Midbrain (tissue), 1 donor: ENCODE measurements around the gene FAIM.
"Not testable (repeated sequence)": the region's sequence is repeated elsewhere in the genome, so short reads cannot be mapped to it uniquely, and the experiment has no call there.

Experiments
- DNase-seq: peaks from one replicate; lab custom pipeline; 2025; lab: John Stamatoyannopoulos, UW

Gene FAIM, protein sequence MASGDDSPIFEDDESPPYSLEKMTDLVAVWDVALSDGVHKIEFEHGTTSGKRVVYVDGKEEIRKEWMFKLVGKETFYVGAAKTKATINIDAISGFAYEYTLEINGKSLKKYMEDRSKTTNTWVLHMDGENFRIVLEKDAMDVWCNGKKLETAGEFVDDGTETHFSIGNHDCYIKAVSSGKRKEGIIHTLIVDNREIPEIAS

DNA sequence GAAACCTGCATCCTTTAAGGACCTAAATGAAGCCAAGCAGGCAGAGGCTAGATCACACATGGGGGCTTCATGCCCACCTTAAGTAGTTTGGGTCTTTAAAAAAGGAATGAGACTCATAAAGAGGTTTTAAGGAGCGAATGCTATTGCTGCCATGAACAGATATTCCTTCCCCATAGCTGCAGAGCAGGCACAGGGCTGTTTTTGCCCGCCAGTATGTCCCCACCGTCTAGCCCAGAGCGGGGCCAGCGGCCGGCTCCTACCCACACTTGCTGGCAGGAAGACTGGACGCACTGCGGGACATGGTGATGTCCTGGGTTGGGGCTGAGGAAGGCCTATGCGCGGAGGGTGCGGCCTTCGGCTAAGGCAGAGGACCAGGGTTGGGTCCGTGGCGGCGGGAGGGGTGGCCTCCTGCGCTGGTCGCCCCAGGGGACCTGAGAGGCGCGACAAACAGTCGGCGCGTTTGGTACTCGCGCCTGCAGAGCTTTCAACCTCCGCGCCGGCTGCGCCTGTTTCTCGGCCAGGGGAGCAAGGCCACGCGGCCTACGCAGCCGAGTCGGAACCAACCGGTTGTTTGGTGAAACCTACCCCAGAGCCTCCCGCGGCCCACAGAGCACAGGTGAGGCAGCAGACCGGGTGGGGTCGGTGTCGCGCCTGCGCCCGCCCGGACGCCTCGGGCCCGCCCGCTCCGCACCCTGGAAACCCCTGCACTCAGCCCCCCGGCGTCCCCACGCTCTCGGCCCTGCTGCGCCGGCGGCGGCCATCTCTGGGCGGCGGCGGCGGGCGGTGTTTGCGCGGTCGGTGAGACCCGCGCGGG is at the start of gene FAIM:
Gene FAIM, plus strand, starts transcription at position 450 of the 814 bp plus-strand sequence. CDS start 10,956 bp downstream, outside the sequence.
- DNase-seq, result peak; percentile 56

DNA sequence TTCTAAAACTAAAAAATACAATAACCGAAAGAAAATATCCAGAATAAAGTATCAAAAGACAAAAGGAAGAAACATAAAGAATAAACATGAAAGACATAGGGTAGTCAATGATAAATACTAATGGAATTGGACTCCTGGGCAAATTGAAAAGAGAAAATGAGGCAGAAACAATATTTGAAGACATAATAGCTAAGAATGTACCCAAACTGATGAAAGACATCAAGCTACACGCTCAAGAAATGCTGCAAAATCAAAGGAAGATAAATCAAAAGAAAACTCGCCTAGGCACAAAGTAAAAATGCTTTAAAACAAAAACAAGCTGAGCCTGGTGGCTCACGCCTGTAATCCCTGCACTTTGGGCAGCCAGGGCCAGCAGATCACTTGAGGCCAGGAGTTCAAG is 49.4 kb upstream of the FAIM start:
- no peak for DNase-seq

DNA sequence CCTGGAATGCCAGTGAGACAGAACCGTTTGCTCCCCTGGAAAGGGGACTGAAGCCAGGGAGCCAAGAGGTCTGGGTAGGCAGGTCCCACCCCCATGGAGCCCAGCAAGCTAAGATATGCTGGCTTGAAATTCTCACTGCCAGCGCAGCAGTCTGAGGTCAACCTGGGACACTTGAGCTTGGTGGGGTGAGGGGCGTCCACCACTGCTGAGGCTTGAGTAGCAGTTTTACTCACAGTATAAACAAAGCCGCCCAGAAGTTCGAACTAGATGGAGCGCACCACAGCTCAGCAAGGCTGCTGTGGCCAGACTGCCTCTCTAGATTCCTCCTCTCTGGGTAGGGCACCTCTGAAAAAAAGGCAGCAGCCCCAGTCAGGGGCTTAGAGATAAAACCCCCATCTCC is 48.1 kb upstream of the FAIM start:
- DNase-seq, result no peak

DNA sequence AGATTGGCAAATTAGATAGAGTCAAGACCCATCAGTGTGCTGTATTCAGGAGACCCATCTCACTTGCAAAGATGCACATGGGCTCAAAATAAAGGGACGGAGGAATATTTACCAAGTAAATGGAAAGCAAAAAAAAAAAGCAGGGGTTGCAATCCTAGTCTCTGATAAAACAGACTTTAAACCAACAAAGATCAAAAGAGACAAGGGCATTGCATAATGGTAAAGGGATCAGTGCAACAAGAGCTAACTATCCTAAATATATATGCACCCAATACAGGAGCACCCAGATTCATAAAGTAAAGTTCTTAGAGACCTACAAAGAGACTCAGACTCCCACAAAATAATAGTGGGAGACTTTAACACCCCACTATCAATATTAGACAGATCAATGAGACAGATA is 45.7 kb upstream of the FAIM start:
- DNase-seq, result not testable (repeated sequence)

DNA sequence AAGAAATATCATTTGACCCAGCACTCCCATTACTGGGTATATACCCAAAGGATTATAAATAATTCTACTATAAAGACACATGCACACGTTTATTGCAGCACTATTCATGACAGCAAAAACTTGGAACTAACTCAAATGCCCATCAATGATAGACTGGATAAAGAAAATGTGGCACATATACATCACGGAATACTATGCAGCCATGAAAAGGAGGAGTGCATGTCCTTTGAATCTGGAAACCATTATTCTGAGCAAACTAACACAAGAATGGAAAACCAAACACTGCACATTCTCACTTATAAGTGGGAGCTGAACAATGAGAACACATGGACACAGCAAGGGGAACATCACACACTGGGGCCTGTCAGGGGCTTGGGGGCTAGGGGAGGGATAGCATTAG is 42.3 kb upstream of the FAIM start:
- DNase-seq, result not testable (repeated sequence)

DNA sequence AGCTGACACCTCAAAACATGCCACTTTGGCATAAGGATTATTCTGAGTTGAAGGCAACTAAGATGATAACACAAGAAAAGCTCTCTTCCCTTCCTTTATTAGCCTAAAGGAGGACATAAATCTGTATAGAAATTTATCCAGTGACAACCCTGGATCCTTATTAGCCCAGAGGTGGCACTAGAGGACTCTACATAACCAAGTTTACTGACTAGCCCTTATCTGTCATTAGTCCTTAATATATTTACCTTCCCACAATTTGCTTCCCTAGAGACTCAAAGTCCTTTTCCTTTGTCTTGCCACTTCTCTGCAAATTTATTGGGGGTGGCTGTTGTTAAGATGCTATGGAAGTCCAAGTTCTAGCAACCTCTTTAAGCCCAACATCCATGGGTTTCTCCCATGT is 41.2 kb upstream of the FAIM start:
- DNase-seq, result no peak

DNA sequence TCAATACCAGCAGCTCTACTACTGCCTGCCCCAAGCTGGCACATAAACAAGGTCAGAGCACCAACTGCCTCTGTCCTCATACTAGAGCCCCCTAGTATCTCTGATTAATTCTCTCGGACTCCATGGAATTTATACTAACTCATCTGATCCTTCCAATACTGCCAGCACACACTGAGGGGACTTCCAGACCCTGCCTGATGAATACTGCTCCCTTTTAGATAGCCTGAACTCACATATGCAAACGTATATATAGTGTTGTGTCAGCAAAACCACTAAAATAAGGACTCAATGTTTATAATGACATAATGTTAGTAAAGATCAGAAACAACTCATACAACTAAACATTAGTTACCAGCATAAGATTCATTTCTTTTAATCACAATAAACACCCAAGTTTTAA is 39.5 kb upstream of the FAIM start:
- no peak for DNase-seq

DNA sequence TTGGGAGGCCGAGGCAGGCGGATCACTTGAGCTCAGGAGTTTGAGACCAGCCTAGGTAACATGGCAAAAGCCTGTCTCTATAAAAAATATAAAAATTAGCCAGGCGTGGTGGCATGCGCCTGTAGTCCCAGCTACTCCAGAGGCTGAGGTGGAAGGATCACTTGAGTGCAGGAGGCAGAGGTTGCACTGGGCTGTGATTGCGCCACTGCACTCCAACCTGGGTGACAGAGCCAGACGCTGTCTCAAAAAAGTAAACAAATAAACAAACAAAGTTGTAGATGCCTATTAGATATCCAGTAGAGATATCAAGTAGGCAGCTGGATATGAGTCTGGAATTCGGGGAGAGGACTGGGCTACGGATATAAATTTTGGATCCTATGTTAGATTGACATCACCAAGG is 38.9 kb upstream of the FAIM start:
- DNase-seq, result not testable (repeated sequence)

DNA sequence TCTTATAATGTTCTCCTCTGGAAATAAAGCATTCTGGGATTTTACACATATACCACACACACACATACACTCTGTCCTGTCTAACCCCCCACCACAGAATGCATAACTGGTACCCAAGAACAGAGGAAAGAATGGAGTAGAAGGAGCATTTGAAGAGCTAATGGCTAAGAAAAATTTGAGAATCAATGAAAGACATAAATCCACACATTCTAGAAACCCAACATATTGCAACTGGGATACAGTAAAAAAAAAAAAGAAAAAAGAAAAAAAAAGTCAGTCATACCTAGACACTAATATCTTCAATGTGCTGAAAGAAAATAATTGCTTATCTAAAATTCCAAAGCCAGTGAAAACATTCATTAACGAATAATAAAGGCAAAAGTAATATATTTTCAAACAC is 35.4 kb upstream of the FAIM start:
- no peak for DNase-seq

DNA sequence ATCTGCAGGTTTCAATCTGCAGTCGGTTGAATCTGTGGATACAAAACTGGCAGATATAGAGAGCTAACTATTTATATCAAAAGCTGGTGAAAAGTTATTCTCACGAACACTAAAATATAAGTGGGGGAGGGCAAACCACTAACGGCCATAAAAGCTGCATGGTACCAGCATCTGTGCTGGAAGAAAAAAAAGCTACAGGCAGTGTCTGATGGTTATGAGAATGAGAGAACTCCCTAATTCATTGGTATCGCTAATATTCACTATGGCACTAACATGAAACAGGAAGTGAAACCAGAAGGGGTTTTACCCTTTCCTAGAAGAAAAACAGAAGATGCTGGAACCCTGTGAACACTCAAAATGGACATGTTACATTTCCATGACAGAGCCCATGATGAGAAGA is 30.4 kb upstream of the FAIM start:
- no peak for DNase-seq

DNA sequence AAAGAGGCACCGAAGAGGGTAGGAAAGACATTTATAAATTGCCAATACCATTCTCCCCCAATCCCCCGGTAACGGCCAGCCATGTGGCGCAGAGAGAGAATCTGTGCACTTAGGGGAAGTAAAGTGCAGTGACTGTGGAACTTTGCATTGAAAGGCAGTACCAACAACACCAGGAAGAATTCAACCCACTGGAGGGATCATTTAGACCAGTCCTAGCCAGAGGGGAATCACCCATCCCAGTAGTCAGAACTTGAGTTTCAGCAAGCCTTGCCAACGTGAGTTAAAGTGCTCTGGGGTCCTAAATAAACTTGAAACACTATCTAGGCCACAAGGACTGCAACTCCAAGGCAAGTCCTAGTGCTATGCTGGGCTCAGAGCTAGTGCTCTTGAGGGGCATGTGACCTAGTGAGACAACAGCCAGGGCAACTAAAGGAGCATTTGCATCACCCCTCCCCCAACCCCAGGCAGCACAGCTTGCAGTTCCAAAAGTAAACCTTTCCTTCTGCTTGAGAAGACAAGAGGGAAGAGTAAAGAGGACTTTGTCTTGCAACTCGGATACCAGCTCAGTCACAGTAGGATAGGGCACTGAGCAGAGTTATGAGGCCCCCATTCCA is 29.5 kb upstream of the FAIM start:
- no peak for DNase-seq

DNA sequence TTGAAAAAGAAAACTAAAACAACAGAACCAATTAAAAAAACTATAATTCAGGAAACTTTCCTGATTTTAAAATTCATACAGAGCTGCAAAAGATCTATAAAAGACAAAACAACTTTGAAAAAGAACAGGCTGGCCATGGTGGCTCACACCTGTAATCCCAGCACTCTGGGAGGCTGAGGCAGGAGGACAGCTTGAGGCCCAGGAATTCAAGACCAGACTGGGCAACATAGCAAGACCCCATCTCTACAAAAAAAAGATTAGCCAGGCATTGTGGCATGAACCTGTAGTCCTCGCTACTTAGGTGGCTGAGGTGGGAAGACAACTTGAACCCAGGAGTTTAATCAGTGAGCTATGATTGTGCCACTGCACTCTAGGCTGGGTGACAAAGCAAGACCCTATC is 21.2 kb upstream of the FAIM start:
- DNase-seq, result no peak

DNA sequence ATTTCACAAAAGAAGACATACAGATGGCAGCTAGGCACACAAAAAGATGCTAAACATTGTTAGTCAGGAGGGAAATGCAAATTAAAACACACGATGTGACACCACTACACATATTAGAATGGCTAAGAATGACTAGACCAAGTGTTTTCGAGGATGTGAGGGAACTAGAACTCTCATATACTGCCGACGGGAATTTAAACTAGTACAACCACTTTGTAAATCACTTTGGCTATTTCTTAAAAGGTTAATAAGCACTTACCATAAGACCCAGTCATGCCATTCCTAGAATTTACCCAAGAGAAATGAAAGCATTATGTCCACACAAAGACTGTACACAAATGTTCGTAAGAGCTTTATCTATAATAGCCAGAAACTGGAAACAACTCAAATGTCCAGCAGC is 20.1 kb upstream of the FAIM start:
- no peak for DNase-seq

DNA sequence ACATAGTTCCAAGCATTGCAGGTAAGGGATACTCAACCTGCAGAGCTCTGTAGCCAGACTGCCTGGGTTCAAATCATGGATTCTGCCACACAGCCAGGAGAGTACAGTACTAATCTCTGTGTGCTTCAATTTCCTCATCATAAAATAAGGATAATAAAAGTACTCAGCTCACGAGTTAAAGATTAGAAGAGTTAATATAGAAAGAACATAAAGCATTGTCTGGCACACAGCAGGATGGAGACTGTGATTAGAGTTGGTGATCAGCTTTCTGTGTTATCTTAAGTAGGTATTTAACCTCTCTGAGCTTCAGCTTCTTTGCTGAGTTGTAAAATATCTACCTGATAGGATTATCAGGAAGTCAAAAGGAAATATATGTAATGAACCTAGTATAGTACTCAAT is 17.2 kb upstream of the FAIM start:
- no peak for DNase-seq

DNA sequence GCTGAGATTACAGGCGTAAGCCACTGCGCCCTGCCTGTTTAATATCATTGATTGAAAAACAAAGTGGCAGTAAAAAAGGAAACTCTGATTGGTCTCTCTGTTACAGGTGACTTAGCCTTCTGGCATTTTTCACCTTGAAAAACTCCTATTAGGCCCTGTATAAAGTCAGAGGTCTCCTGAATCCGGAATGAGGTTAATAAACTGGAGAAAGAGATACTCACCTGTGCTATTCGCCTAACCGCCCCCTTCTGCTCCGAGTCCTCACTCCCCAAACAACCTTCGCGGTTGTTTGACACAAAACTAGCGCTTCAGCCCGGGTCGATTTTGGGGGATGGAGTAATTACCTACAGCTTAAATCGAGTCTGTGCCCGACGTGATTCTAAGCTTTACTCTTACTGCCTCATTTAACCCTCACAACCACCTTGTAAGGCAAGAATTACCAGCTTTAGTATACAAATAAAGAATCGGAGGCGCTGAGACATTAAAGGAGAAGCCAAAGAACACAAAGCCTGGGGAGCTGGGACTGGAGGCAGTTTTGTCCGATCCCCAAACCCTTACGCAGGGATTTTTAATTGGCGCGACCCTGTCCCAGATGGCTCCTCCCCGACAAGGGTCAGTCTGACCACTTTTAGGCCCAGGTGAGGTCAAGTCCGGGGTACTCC is 15.0 kb upstream of the FAIM start:
- DNase-seq, result no peak

DNA sequence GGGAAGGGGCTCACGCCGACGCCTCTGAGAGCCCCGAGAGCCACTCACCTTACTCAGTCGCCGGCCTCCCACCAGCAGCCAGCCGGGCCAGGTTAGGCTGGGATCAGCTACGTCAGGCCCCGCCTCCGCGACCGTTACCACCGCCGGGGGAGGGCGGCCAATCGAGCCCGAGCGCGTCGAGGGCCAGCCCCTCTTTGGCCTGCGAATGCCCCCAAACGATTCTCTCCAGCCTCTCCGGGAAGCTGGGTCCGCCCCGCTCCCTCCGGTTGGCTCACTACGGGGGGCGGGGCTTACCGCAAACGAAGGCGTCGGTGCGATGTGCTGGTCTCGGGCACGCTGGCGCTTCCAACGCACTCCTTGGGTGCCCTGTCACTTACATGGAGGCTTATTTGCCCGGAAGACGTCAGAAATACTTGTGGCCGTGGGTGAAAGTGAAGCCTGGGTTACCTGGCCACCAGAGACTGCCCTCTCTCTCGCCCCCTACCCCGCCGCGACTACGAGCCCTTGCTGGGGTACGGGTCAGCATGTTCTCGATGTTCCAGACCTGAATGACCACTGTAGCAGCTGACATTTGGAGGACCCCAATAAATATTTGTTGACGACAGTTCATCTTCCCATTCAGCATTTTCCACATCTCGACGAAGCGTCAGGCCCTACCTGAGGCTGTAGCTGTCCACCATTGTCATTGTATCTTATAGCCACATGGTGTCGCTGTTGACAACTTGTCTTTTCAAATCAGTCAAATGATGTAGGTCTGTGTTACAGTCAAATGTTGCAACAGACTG is 14.2 kb upstream of the FAIM start, which contains the start of gene CEP70:
Gene CEP70, minus strand, starts transcription at position 111 of the 785 bp plus-strand sequence. CDS start 21,333 bp downstream, outside the sequence.
- no peak for DNase-seq

DNA sequence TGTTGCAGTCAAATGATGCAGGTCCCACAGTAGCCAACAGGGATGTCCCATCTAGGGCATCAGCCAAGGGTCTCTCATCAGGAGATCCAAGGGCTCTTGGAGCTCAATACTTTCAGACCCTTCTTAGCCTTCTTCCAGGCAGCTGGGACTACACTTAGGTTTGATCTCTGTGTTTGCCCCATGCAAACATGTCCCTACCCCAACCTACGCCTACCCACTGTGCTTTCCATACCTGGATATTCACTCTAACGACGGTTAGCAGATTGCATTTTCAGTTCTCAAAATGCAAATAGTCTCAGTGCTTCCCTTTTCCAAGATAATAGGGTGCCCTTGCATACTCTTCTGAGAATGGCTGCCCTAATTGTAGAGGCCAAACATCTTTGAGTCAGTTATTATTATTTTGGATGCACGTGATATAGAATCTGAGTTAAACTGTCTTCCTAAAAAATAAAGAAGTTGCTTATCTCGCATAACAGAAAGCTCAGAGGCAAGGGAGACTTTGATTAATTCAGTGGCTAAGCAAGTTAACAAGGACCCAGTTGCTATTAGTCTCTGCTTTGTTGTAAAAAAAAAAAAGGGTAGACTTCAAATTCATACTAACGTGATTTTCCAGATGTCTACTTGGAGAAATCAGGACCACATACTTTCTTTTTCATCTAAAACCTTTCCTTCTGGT is 13.5 kb upstream of the FAIM start:
- DNase-seq, result no peak

DNA sequence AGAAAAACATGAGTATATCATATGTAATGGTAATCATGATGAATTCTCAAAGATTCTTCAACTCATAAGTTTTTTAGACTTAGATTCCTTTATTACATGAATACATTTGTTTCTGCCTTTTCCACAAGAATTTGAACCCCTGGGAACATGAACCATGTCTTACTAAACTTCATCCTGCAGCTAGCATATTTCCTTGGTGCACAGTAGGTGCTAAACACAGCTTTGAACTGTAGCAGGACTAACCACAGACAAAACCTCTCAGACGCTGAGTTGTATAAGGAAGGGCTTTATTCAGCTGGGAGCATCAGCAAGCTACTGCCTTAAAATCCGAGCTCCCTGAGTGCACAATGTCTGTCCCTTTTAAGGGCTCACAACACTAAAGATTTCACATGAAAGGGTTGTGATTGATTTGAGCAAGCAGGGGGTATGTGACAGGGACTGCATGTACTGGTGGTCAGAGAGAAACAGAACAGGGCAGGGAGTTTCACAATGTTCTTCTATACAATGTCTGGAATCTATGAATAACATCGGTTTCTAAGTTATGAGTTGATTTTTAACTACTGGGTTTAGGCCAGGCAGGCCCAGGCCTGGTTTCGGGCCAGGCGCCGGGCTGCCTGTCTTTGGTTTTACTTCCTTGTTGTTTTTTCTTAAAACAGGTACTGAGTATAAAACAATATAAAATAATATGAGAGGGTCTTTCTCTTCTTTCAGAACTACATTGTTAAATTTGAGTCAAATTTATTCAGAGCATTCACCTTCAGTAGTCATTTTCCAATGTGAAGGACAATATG is 11.2 kb upstream of the FAIM start:
- not testable (repeated sequence) for DNase-seq

DNA sequence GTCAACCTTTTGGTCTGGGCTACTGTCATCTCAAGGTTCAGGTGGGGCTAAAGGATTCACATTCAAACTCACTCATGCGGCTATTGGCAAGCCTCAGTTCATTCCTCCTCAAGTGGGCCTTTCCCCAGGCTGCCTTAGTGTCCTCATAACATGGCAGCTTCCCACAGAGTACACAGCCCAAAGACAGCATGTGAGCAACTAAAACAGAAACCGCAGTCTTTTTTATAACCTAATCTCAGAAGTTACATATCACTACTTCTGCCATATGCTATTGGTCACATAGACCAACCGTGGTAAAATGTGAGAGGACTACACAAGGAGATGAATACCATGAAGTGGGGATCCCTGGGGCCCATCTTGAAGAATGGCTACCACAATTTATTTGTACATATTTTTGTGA is 10.0 kb upstream of the FAIM start:
- DNase-seq, result no peak

DNA sequence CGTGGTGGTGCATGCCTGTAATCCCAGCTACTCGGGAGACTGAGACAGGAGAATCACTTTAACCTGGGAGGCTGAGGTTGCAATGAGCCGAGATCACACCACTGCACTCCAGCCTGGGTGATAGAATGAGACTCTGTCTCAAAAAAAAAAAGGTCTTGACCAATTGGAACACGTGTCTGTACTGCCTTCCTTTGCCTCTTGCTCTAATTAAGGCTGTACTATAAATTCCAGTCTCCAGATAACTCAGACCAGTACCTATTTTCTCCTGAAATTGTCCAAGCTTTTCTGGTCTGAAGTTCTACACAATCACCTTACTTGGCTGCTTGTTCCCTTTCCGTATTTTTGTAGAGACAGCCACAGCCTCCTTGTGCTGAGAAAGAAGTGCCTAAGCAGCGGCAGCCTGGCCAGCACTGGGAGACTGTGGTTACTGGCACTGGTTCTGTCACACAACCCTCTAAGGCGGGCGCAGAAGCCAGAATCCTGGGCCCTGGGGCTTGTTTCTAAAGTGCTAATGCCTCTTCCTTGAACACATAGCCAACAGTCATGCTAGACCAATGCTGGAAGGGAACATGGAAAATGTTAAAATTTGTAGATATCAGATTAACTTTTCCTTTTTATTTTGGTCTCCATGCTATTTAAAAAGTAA is 8.3 kb upstream of the FAIM start:
- DNase-seq, result no peak
